GM23338 (cell line): ENCODE data around the gene COIL.

Experiments
- EZH2 ChIP-seq: fragments of 200-600 bp; sonication (generic); IDR thresholded peaks from one replicate; pipeline ENCODE4 v1.8.0; 2017; ENCODE audit warnings: antibody characterized with exemption, mild to moderate bottlenecking, low read depth; ENCODE audit not compliant: unreplicated experiment
- JUNB ChIP-seq: IDR thresholded peaks from one replicate; pipeline ENCODE4 v1.6.1; 2016; ENCODE audit warnings: antibody characterized with exemption; ENCODE audit not compliant: unreplicated experiment
- POLR2AphosphoS5 ChIP-seq: IDR thresholded peaks from 2 replicates; pipeline ENCODE4 v1.6.1; 2016; ENCODE audit warnings: antibody characterized with exemption, low read depth
- ZNF114 ChIP-seq: fragments of 250-450 bp; sonication (Bioruptor Pico); IDR thresholded peaks from 2 replicates; pipeline ENCODE4 v1.5.0; 2020; ENCODE audit warnings: mild to moderate bottlenecking, moderate library complexity
- TF ChIP-seq, protein P1 (sequence below), 2 experiments: fragments of 200-600 bp in 1 of 2; sonication (generic) in 1 of 2; conservative IDR thresholded peaks; 2 replicates each; pipeline versions ENCODE4 v1.5.1 to v1.6.1; 2016 to 2017; ENCODE audit warnings: antibody characterized with exemption in 2 of 2, low read depth in 2 of 2, mild to moderate bottlenecking in 2 of 2, moderate library complexity in 1 of 2

DNA sequence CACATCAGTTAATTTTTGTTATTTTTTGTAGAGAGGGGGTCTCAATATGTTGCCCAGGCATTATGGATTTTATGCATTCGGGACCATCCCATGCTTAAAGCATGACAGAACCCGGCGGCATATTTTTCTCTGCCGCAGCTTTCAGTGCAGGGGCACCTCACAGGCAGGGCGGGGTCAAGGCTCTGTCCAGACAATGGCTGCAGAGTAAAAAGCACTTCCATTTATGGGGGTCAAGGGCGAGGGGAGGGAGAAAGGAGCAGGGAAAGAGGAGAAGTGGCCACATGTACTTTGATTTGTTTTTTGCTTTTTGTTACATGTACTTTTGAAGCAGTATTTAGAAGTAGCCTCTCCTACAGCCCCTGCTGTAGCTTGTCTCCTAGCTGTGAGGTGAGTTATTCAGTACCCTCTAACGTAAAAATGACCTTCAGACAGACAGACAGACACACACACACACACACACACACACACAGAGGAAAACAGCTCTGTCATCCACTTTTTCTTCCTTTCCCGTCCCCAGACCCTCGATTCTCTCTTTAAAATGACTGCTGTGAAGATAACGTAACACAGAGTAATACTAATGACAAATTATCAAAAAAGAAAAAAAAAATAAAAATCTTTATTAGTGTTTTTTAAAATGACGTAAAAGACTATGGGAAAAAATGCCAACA, 16.2 kb upstream of the COIL start:
- TF ChIP-seq EZH2: no peak
- TF ChIP-seq JUNB: no peak
- no peak for TF ChIP-seq POLR2AphosphoS5
- TF ChIP-seq, protein P1, sequence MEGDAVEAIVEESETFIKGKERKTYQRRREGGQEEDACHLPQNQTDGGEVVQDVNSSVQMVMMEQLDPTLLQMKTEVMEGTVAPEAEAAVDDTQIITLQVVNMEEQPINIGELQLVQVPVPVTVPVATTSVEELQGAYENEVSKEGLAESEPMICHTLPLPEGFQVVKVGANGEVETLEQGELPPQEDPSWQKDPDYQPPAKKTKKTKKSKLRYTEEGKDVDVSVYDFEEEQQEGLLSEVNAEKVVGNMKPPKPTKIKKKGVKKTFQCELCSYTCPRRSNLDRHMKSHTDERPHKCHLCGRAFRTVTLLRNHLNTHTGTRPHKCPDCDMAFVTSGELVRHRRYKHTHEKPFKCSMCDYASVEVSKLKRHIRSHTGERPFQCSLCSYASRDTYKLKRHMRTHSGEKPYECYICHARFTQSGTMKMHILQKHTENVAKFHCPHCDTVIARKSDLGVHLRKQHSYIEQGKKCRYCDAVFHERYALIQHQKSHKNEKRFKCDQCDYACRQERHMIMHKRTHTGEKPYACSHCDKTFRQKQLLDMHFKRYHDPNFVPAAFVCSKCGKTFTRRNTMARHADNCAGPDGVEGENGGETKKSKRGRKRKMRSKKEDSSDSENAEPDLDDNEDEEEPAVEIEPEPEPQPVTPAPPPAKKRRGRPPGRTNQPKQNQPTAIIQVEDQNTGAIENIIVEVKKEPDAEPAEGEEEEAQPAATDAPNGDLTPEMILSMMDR (conservative IDR thresholded peaks at IDR 0.05; ENCODE audit: low read depth in 2 of 2): no peak
- no peak for TF ChIP-seq ZNF114
